Tibial nerve (tissue), 4 donors: Measurements from ENCODE around the gene LLGL1.

Experiments used
- CTCF ChIP-seq, 5 experiments: fragments of 200-600 bp in 3 of 5; fragments of 450-650 bp in 2 of 5; sonication (generic) in 3 of 5; IDR thresholded peaks; one replicate each; pipeline ENCODE4 v1.5.1; 2016 to 2019; ENCODE audit warnings: antibody characterized with exemption in 5 of 5, mild to moderate bottlenecking in 3 of 5, moderate library complexity in 2 of 5
- EP300 ChIP-seq, 2 donors: sonication (generic); formaldehyde crosslinking; IDR thresholded peaks; one replicate each; pipeline ENCODE4 v1.6.1; 2017; ENCODE audit warnings: antibody characterized with exemption in 2 of 2, mild to moderate bottlenecking in 1 of 2

DNA sequence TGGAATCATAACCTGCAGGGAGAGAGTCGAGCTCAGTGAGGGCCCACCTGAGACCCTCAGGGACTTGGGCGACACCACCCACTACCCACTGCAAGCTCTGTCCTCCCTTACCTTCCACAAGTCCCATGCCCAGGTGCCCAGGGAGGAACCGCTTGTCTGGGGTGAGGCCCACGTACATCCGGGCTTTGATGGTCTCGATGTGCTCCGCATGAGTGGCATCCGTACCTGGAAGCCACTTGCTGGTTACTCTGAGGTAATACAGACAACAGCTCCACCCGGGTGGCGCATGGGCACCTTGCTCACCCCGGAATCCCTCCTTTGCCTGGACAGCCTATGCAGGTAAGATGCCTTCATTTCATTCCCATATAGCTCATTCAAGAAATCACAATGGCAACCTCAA, 59.9 kb downstream of the LLGL1 start:
- no peak for TF ChIP-seq EP300 (IDR thresholded peaks at IDR 0.05)
- no peak for TF ChIP-seq CTCF (IDR thresholded peaks at IDR 0.05)
